Heart left ventricle (tissue), 13 donors: ENCODE measurements around the gene FCRLA.
"Not testable (repeated sequence)": the region's sequence is repeated elsewhere in the genome, so short reads cannot be mapped to it uniquely, and the experiment has no call there.

ENCODE experiments used
- CTCF ChIP-seq, 12 donors: fragments of 200-600 bp; sonication (generic) in 4 of 12; IDR thresholded peaks; one replicate each; pipeline versions ENCODE4 v1.5.0 to v1.8.0; 2018 to 2022; ENCODE audit warnings: antibody characterized with exemption in 12 of 12, mild to moderate bottlenecking in 5 of 12
- POLR2A ChIP-seq, 2 donors: fragments of 450-650 bp; IDR thresholded peaks; one replicate each; pipeline ENCODE4 v1.6.1; 2017; ENCODE audit warnings: antibody characterized with exemption in 2 of 2, mild to moderate bottlenecking in 2 of 2, moderate library complexity in 2 of 2
- donor health status: ischemic (EF 13 %, LVEDD 7.1; RV severe dilation, severe dysfunction).
- donor health status: DM: no; HTN: yes; CAD: no.
- donor health status: DM: no; HTN: no; CAD: no.
- donor health status: ischemic (EF 25% LVEDD 6.9; RV normal size, moderate dysfunction).
- donor health status: ischemic (EF 25% LVEDD 5.7; RV mildly dilated, moderate dysfunction).
- donor health status: ischemic (EF 35%, LVEDD 5.7; RV mildly dilated, moderate dysfunction).
- donor health status: nonischemic (EF 11% LVEDD 7.7; RV severe dilation, severe dysfunction).
- donor health status: DM: yes; HTN: yes; CAD: no.
- donor health status: PGD.
- donor health status: ischemic (EF 29% LVEDD 5.4; RV normal size, mild dysfunction).
- donor health status: nonischemic (EF 23%, LVEDD 6.1; RV moderate dilation, normal function).

DNA sequence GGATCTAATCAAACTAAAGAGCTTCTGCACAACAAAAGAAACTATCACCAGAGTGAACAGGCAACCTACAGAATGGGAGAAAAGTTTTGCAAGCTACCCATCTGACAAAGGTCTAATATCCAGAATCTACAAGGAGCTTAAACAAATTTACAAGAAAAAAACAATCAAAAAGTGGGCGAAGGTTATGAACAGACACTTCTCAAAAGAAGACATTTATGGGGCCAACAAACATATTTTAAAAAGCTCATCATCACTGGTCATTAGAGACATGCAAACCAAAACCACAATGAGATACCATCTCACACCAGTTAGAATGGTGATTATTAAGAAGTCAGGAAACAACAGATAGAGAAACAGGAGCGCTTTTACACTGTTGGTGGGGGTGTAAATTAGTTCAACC lies 8.7 kb upstream of the FCRLA start:
- TF ChIP-seq CTCF, POLR2A (IDR thresholded peaks at IDR 0.05): not testable (repeated sequence)
